ENCODE data around the gene SLIT1.

SLIT1 gene

DNA sequence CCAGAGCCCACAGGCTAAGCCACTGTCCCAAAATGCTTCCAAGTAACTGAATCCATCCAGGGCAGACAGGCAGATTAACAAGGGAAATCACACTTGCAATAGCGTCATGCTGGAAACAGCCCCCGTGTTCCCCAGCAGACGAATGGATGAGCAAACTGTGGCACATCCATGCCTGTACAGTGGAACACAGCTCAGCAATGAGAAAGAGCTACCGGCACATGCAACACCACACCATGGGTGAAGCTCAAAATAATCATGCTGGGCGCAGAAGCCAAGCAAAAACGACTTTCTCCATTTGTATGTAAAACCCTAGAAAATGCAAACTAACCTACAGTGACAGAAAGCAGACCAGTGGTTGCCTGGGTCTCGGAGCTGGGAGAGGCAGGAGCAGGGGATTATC lies 153.1 kb downstream of the SLIT1 start:
- TF ChIP-seq, protein P1, sequence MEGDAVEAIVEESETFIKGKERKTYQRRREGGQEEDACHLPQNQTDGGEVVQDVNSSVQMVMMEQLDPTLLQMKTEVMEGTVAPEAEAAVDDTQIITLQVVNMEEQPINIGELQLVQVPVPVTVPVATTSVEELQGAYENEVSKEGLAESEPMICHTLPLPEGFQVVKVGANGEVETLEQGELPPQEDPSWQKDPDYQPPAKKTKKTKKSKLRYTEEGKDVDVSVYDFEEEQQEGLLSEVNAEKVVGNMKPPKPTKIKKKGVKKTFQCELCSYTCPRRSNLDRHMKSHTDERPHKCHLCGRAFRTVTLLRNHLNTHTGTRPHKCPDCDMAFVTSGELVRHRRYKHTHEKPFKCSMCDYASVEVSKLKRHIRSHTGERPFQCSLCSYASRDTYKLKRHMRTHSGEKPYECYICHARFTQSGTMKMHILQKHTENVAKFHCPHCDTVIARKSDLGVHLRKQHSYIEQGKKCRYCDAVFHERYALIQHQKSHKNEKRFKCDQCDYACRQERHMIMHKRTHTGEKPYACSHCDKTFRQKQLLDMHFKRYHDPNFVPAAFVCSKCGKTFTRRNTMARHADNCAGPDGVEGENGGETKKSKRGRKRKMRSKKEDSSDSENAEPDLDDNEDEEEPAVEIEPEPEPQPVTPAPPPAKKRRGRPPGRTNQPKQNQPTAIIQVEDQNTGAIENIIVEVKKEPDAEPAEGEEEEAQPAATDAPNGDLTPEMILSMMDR (IDR thresholded peaks at IDR 0.05; ENCODE audit: insufficient read depth, low read depth, low read length, missing control alignments), result no peak
- no peak for DNase-seq (ENCODE audit: low read depth)
- no peak overlapping the region for H3K4me3 ChIP-seq (ENCODE audit: low read depth, low read length)

- TF ChIP-seq, protein P1 (IDR thresholded peaks at IDR 0.05; ENCODE audit: insufficient read depth, low read depth, low read length, missing control alignments), result no peak
- no peak for DNase-seq (ENCODE audit: low read depth)
- no peak overlapping the region for H3K4me3 ChIP-seq (ENCODE audit: low read depth, low read length)
These were observed 154.3 kb downstream of the SLIT1 start for GRCh38 chr10:97031459-97031858.

DNA sequence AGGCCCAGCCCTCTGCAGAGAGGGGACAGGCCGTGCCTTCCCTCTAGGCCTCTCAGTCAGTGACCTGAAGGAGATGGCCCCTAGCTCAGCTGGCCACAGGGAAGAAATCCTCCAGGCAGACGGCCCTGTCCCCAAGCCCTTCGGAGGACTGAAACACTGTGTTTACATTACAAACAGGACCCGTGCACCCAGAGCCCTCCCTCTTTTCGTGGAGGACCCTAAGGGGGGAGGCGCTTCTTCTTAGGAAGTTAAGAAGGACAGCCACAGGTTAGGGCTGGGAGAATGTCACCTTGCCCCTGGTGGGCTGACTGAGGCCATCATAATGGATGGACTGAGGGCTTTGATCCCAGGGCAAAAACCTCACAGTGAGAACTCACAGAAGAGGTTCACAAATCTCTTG lies 154.9 kb downstream of the SLIT1 start:
- no peak overlapping the region for H3K4me3 ChIP-seq (ENCODE audit: low read depth, low read length)
- no peak for DNase-seq (ENCODE audit: low read depth)
- TF ChIP-seq, protein P1 (IDR thresholded peaks at IDR 0.05; ENCODE audit: insufficient read depth, low read depth, low read length, missing control alignments), result no peak

GRCh38 chr10:97029271-97029670 lies 156.5 kb downstream of the SLIT1 start:
- no peak overlapping the region for H3K4me3 ChIP-seq (ENCODE audit: low read depth, low read length)
- no peak for DNase-seq (ENCODE audit: low read depth)
- TF ChIP-seq, protein P1 (IDR thresholded peaks at IDR 0.05; ENCODE audit: insufficient read depth, low read depth, low read length, missing control alignments), result no peak

DNA sequence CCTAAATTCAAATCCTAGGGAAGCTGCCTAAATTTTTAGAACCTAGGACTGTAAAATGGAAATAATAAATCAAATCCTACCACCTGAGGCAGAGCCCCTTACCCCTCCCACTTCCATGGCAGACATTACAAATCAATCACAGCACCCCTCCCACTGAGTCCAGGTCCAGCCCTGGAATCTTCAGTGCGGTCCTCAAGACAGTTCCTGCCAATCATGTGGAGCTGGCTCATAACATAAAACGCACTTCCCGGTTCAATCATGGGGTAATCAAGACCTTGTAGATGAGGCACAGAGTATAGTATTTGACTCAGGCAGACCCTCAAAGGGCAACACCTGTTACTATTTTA lies 157.0 kb downstream of the SLIT1 start:
- TF ChIP-seq, protein P1 (IDR thresholded peaks at IDR 0.05; ENCODE audit: insufficient read depth, low read depth, low read length, missing control alignments), result no peak
- no peak overlapping the region for H3K4me3 ChIP-seq (ENCODE audit: low read depth, low read length)
- no peak for DNase-seq (ENCODE audit: low read depth)

GRCh38 chr10:97028126-97028831 lies 157.5 kb downstream of the SLIT1 start:
- TF ChIP-seq, protein P1 (IDR thresholded peaks at IDR 0.05; ENCODE audit: insufficient read depth, low read depth, low read length, missing control alignments), result no peak
- no peak for DNase-seq (ENCODE audit: low read depth)
- H3K4me3 ChIP-seq (ENCODE audit: low read depth, low read length), result no peak overlapping the region

Measured in GM12865 (cell line).